LoVo (cell line): ENCODE data around the gene PARP3.

Experiments used
- DNase-seq: peaks from one replicate; pipeline ENCODE4 v3.0.0-alpha.2; 2016; ENCODE audit warnings: low spot score

Gene PARP3

GRCh38 chr3:51934139-51934850, 7.9 kb upstream of the PARP3 start:
- DNase-seq: no peak

DNA sequence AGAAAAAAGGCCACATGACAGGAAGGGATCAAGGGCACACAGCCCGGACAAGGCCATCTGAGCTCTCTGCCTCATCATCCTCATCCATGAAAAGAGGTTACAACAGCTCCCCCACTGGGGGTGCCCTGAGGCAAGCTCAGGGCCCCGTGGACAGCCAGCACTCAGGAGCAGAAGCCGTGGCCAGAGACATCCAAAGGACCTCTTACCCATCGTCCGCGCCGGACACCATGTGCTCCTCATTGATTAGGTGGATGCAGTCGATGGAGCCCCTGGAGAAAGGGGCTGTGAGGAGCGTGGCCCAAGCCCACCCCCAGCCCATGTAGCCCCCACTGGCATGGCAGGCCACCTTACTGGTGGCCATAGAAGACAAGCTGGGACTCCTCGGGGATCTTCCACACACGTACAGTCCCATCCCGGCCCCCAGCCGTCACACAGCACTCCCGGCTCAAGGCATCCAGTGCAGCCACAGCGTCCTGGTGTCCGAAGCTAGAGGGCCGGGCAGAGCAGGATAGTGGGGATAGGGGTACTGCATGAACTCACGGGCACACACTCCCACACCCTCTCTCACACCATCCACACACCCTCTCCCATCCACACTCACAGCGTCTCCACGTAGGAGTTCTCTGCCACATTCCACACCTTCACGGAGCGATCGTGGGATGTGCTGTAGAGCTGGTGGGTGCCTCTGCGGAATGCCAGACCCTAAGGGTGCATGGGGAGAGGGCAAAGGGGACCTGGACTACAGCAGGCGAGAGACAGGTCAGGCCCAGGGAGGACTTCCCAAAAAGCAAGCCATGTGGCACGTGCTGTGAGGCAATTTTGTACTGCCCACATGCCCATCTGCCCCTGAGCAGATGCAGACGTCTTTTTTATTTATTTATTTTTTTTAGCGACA, 6.9 kb upstream of the PARP3 start:
- no peak for DNase-seq

GRCh38 chr3:51935886-51936755, 6.0 kb upstream of the PARP3 start:
- no peak for DNase-seq

DNA sequence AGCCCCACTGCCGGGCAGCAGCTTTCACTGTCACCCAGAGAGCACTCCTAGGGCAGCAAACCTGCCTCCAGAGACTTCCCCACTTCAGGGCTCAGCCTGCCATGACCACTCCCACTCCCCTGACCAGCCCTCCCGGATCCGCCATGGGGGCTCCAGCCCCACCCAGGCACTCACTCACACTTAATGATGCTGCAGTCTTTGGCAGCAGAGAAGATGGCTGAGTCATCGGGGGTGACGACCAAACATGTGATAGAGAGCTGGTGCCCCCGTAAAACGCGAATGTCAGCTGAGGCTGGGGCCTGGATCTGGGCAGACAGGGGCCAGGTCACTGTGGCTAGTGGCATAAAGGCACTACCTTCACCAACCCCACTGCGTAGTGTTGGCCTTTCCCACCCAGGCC, 5.1 kb upstream of the PARP3 start:
- no peak for DNase-seq

GRCh38 chr3:51937611-51938450, 4.3 kb upstream of the PARP3 start:
- no peak for DNase-seq

- no peak for DNase-seq
Measured at GRCh38 chr3:51938780-51939425, 3.3 kb upstream of the PARP3 start.

DNA sequence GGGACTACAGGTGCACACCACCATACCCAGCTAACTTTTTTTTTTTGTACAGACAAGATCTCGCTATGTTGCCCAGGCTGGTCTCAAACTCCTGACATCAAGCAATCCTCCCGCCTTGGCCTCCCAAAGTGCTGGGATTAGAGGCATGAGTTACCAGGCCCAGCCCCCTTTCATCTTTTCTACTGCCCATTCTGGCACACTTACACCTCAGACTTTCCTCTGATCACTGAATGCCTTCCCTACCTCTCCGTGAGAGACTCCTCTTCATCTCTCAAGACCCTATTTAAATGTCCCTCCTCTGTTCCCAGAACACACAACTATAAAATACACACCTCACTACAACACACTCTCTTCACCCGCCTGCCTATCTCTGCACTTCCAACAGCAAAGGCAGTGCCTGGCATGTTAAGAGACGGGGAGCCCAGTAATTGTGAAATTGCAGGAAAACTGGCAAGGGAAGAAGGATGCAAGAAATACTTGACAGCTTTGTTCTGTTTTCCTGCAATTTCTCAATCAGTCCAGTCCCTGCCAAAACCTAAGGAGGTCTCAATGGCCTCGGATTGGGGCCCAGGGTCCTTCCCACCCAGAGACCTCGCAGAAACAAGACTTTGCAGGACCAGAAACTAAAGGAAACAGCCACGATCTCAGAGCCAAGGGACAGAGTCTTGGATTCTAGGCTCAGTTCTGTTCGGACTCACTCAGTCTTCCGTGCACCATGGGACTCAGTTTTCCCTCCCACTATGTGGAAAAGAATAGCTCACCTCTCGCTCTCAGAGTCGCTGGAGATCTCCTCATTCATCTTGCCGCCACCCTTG, 1.3 kb upstream of the PARP3 start:
- no peak for DNase-seq

GRCh38 chr3:51941463-51941797, 733 bp upstream of the PARP3 start:
- no peak for DNase-seq

- peak; percentile 63 for DNase-seq
Measured at GRCh38 chr3:51942603-51943450, 664 bp downstream of the PARP3 start.

- DNase-seq: no peak
Measured at GRCh38 chr3:51943451-51944391, 1.6 kb downstream of the PARP3 start.

- no peak for DNase-seq
Measured at GRCh38 chr3:51944451-51945021, 2.4 kb downstream of the PARP3 start.

- no peak for DNase-seq
Measured at GRCh38 chr3:51945031-51945840, 3.1 kb downstream of the PARP3 start.

GRCh38 chr3:51945926-51946705, 4.0 kb downstream of the PARP3 start:
- DNase-seq: no peak

DNA sequence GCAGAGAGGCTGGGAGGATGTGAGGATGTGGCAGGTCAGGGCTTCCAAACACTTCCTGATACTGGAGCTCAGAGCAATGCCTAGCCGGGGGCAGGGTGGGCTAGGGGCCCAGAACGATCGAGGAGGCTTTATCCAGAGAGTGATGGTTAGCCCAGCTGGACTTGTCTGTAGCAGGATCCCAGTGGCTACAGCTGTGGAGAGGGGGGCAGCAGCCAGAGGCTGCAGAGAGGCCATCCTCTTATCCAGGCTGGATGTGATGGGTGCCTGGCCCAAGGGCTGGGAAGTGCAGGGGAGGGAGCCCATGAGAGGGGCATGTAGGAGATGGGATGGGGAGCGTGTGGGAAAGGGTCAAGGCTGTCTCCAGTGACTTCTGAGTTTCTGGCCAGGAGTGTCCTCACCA, 4.6 kb downstream of the PARP3 start:
- no peak for DNase-seq

DNA sequence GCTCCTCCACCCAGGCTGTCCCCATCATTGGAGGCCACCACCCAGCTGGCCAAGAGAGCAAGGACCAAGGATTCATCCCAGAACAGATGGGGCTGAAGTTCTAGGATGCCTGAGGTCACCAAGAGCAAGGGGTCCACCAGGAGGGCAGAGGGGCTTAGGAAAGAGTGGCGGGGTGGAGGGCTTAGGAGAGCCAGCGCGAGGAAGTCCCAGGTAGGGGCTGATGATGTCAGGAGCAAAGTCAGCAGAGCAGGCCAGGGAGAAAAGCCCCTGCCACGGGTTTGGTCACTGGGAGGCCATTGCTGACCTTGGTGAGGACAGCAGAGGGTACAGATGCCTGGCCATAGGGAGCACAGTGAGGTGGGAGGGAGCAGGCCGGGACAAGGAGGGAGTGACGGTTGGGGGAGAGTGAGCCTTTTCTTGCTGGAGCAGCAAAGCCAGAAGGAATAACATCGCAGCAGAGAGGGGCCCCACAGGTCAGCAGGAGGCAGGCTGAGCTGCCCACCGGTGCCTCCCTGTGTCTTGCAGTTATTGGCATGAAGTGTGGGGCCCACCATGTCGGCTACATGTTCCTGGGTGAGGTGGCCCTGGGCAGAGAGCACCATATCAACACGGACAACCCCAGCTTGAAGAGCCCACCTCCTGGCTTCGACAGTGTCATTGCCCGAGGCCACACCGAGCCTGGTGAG, 5.2 kb downstream of the PARP3 start:
- DNase-seq: no peak
